ENCODE results near the gene BAIAP3. TPM values are rescaled to one million over a fixed set of nuclear protein-coding genes. Genes with fewer than 3 reads are reported as not detected.

BAIAP3 gene
- total RNA-seq, 3 donors from 2014 or later, result 5.6 to 14.6 (median 5.7) TPM

DNA sequence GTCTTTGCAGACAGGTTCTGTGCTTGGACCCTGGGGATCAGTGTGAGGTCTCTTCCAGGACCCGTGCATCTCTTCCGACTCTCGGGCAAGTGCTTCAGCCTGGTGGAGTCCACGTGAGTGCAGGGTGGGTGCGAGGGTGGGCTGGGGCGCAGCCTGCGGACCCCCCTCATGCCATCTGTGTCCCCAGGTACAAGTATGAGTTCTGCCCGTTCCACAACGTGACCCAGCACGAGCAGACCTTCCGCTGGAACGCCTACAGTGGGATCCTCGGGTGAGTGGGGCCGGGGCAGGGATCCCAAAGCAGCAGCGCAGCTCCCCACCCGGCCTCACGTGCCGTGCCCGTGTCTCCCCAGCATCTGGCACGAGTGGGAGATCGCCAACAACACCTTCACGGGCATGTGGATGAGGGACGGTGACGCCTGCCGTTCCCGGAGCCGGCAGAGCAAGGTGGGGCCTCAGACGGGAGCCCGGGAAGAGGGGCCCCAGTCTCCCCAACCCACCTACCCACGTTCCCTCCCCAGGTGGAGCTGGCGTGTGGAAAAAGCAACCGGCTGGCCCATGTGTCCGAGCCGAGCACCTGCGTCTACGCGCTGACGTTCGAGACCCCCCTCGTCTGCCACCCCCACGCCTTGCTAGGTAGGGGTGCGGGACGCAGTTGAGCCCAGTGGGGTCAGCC lies 28.4 kb downstream of the BAIAP3 start:
- Histone ChIP-seq H3K36me3 (ENCODE audit: low read depth) (peaks cover 2% of the 10 kb centered on the region), H3K4me3 (no peak overlapping the region), H3K4me1 (ENCODE audit: low read depth) (no peaks in the 10 kb centered on the region), H3K9me3 (no peaks in the 10 kb centered on the region)
- intact Hi-C loops (cut with DNase I, micrococcal nuclease), result no loop called here
- ATAC-seq, result no peak
- no peak for DNase-seq
- TF ChIP-seq, protein P1, sequence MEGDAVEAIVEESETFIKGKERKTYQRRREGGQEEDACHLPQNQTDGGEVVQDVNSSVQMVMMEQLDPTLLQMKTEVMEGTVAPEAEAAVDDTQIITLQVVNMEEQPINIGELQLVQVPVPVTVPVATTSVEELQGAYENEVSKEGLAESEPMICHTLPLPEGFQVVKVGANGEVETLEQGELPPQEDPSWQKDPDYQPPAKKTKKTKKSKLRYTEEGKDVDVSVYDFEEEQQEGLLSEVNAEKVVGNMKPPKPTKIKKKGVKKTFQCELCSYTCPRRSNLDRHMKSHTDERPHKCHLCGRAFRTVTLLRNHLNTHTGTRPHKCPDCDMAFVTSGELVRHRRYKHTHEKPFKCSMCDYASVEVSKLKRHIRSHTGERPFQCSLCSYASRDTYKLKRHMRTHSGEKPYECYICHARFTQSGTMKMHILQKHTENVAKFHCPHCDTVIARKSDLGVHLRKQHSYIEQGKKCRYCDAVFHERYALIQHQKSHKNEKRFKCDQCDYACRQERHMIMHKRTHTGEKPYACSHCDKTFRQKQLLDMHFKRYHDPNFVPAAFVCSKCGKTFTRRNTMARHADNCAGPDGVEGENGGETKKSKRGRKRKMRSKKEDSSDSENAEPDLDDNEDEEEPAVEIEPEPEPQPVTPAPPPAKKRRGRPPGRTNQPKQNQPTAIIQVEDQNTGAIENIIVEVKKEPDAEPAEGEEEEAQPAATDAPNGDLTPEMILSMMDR (IDR thresholded peaks at IDR 0.05), result no peak

GRCh38 chr16:1362807-1363206 lies 29.4 kb downstream of the BAIAP3 start:
- no peaks in the 10 kb centered on the region for H3K4me1 ChIP-seq (ENCODE audit: low read depth)
- H3K9me3 ChIP-seq, result no peaks in the 10 kb centered on the region
- intact Hi-C loops (cut with DNase I, micrococcal nuclease), result no loop called here
- DNase-seq, result no peak
- no peak overlapping the region for H3K4me3 ChIP-seq
- peaks cover 5% of the 10 kb centered on the region for H3K36me3 ChIP-seq (ENCODE audit: low read depth)
- ATAC-seq, result no peak
- TF ChIP-seq, protein P1 (IDR thresholded peaks at IDR 0.05), result no peak

DNA sequence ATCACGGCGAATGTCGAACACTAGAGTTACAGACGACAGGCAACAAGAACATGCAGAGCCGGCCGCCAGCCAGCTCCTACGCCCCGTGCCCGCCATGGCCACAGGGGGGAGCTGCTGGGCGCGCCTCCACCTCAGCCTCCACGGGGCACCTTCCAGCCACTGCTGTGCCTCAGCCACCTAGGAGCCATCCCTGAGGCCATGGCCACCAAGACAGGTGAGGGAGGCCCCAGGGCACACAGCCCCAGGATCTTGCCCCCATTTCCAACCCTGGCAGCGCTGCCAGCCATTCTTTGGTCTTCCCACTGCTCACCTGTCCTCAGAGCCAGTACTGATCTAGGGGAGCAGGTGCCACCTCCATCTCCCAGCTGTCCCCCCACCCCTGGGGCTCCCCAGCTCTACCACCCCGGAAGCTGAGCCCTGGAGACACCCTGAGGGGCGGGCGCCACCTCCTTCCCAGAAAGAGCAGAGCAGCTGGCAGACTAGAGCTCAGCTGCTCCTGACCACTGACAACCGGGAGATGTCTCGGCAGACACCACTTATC lies 30.1 kb downstream of the BAIAP3 start:
- peak; percentile 96 for ATAC-seq
- DNase-seq, result peak in 2 of 3 donors; percentile 77 to 81
- intact Hi-C loops (cut with DNase I, micrococcal nuclease), result no loop called here
- Histone ChIP-seq H3K4me3 (no peak overlapping the region), H3K36me3 (ENCODE audit: low read depth) (peaks cover 5% of the 10 kb centered on the region), H3K9me3 (no peaks in the 10 kb centered on the region), H3K4me1 (ENCODE audit: low read depth) (no peaks in the 10 kb centered on the region)
- TF ChIP-seq, protein P1 (IDR thresholded peaks at IDR 0.05), result peak; percentile 74

DNA sequence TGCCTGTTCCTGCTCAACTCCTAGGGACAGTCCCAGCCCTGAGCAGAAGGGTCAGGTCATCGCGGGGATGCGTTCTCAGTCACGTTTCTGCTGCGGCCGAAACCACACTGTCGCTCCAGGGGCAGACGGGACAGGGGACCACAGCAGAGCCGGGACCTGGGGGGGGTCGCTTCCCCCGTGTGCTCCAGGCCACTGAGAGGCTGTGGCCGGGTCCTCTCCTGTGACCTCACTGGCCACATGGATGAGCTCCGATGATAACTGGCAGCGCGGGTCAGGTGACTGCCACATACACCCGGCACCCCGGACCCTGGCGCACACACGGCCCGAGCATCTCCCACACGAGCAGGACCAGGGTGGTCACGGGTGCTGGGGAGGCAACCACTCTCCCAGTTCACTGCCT lies 31.1 kb downstream of the BAIAP3 start:
- no peak for DNase-seq
- peaks cover 5% of the 10 kb centered on the region for H3K36me3 ChIP-seq (ENCODE audit: low read depth)

GRCh38 chr16:1366060-1366711 lies 32.7 kb downstream of the BAIAP3 start:
- ATAC-seq, result no peak
- Histone ChIP-seq H3K9me3 (no peaks in the 10 kb centered on the region), H3K4me1 (ENCODE audit: low read depth) (no peaks in the 10 kb centered on the region), H3K4me3 (no peak overlapping the region), H3K36me3 (ENCODE audit: low read depth) (peaks cover 5% of the 10 kb centered on the region)
- intact Hi-C loops (cut with DNase I, micrococcal nuclease), result no loop called here
- TF ChIP-seq, protein P1 (IDR thresholded peaks at IDR 0.05), result no peak
- DNase-seq, result no peak

More for the DNA sequence above, 31.1 kb downstream of the BAIAP3 start:
- no peaks in the 10 kb centered on the region for H3K9me3 ChIP-seq
- no peak overlapping the region for H3K4me3 ChIP-seq
- intact Hi-C loops (cut with DNase I, micrococcal nuclease), result no loop called here
- no peaks in the 10 kb centered on the region for H3K4me1 ChIP-seq (ENCODE audit: low read depth)
- TF ChIP-seq, protein P1 (IDR thresholded peaks at IDR 0.05), result no peak
- ATAC-seq, result no peak
